T-helper 1 cell treated with Interleukin-12 subunit alpha and Interleukin-12 subunit beta and Interleukin-4 antibody, amounts not matched to agents 30 μg/mL and 1 μg/mL, for 36 hours (primary cell): ENCODE measurements around the gene UBASH3A.
A peak's percentile ranks its signal among the peaks of the same experiment; 100 is the strongest.

ENCODE experiments used
- H3K27ac Mint-ChIP-seq: one replicate; pipeline ENCODE4 v1.8.0; 2021; ENCODE audit warnings: mild to moderate bottlenecking, mixed read lengths
- H3K27me3 Mint-ChIP-seq: one replicate; pipeline ENCODE4 v1.8.0; 2021; ENCODE audit warnings: low read depth, mixed read lengths
- H3K36me3 Mint-ChIP-seq: one replicate; pipeline ENCODE4 v1.8.0; 2021; ENCODE audit warnings: low read depth, mixed read lengths
- H3K4me1 Mint-ChIP-seq: one replicate; pipeline ENCODE4 v1.8.0; 2021; ENCODE audit warnings: low read depth, mixed read lengths
- H3K4me3 Mint-ChIP-seq: one replicate; pipeline ENCODE4 v1.8.0; 2021; ENCODE audit warnings: mild to moderate bottlenecking, moderate library complexity, mixed read lengths
- H3K9me3 Mint-ChIP-seq: one replicate; pipeline ENCODE4 v1.8.0; 2021; ENCODE audit warnings: mixed read lengths

Gene UBASH3A

GRCh38 chr21:42486072-42486471, 82.4 kb downstream of the UBASH3A start:
- peaks cover 48% of the 10 kb centered on the region for H3K27me3 Mint-ChIP-seq
- peaks cover 3% of the 10 kb centered on the region for H3K4me1 Mint-ChIP-seq
- no peaks in the 10 kb centered on the region for H3K36me3 Mint-ChIP-seq
- H3K4me3 Mint-ChIP-seq, result no peak overlapping the region
- no peak overlapping the region for H3K27ac Mint-ChIP-seq
- H3K9me3 Mint-ChIP-seq, result peaks cover 6% of the 10 kb centered on the region

GRCh38 chr21:42486531-42486930, 82.8 kb downstream of the UBASH3A start:
- Mint-ChIP-seq H3K27ac (no peak overlapping the region), H3K9me3 (peaks cover 6% of the 10 kb centered on the region), H3K27me3 (peaks cover 43% of the 10 kb centered on the region), H3K36me3 (no peaks in the 10 kb centered on the region), H3K4me3 (no peak overlapping the region), H3K4me1 (peaks cover 3% of the 10 kb centered on the region)

GRCh38 chr21:42489006-42489563, 85.4 kb downstream of the UBASH3A start:
- Mint-ChIP-seq H3K27me3 (peaks cover 30% of the 10 kb centered on the region), H3K4me3 (no peak overlapping the region), H3K9me3 (peaks cover 6% of the 10 kb centered on the region), H3K36me3 (no peaks in the 10 kb centered on the region), H3K27ac (no peak overlapping the region), H3K4me1 (peaks cover 6% of the 10 kb centered on the region)

- Mint-ChIP-seq H3K4me1 (peaks cover 6% of the 10 kb centered on the region), H3K27ac (no peak overlapping the region), H3K36me3 (no peaks in the 10 kb centered on the region), H3K27me3 (peaks cover 32% of the 10 kb centered on the region), H3K4me3 (no peak overlapping the region), H3K9me3 (peaks cover 6% of the 10 kb centered on the region)
These were observed 86.3 kb downstream of the UBASH3A start for GRCh38 chr21:42489991-42490390.

GRCh38 chr21:42490720-42491119, 87.0 kb downstream of the UBASH3A start:
- H3K4me1 Mint-ChIP-seq, result peaks cover 9% of the 10 kb centered on the region
- peaks cover 31% of the 10 kb centered on the region for H3K27me3 Mint-ChIP-seq
- no peak overlapping the region for H3K27ac Mint-ChIP-seq
- peaks cover 6% of the 10 kb centered on the region for H3K9me3 Mint-ChIP-seq
- no peak overlapping the region for H3K4me3 Mint-ChIP-seq
- no peaks in the 10 kb centered on the region for H3K36me3 Mint-ChIP-seq

- peaks cover 25% of the 10 kb centered on the region for H3K27me3 Mint-ChIP-seq
- no peak overlapping the region for H3K4me3 Mint-ChIP-seq
These were observed 87.6 kb downstream of the UBASH3A start for GRCh38 chr21:42491328-42491727.

GRCh38 chr21:42492201-42492600, 88.5 kb downstream of the UBASH3A start:
- Mint-ChIP-seq H3K27ac (peak overlapping the region; percentile 37), H3K4me1 (peaks cover 18% of the 10 kb centered on the region), H3K27me3 (peaks cover 17% of the 10 kb centered on the region), H3K36me3 (no peaks in the 10 kb centered on the region), H3K4me3 (no peak overlapping the region), H3K9me3 (peaks cover 6% of the 10 kb centered on the region)

More at GRCh38 chr21:42491328-42491727, 87.6 kb downstream of the UBASH3A start:
- Mint-ChIP-seq H3K9me3 (peaks cover 6% of the 10 kb centered on the region), H3K4me1 (peaks cover 14% of the 10 kb centered on the region), H3K36me3 (no peaks in the 10 kb centered on the region), H3K27ac (no peak overlapping the region)

GRCh38 chr21:42493109-42494060, 89.7 kb downstream of the UBASH3A start:
- Mint-ChIP-seq H3K9me3 (peaks cover 6% of the 10 kb centered on the region), H3K4me3 (no peak overlapping the region), H3K4me1 (peaks cover 18% of the 10 kb centered on the region), H3K27ac (no peak overlapping the region), H3K27me3 (peaks cover 7% of the 10 kb centered on the region), H3K36me3 (no peaks in the 10 kb centered on the region)

GRCh38 chr21:42495027-42495426, 91.3 kb downstream of the UBASH3A start:
- Mint-ChIP-seq H3K27ac (no peak overlapping the region), H3K9me3 (no peaks in the 10 kb centered on the region), H3K4me3 (no peak overlapping the region), H3K36me3 (no peaks in the 10 kb centered on the region), H3K27me3 (peaks cover 3% of the 10 kb centered on the region), H3K4me1 (peaks cover 18% of the 10 kb centered on the region)

GRCh38 chr21:42495765-42496119, 92.0 kb downstream of the UBASH3A start:
- no peaks in the 10 kb centered on the region for H3K9me3 Mint-ChIP-seq

GRCh38 chr21:42496120-42496838, 92.6 kb downstream of the UBASH3A start, which contains the start of gene RSPH1:
TSS of gene RSPH1 (minus strand) at chr21:42496224. CDS start at chr21:42496186, 38 bp downstream.
- peak within 1 kb of the TSS; percentile 91 for H3K27ac Mint-ChIP-seq
- H3K27me3 Mint-ChIP-seq, result peaks cover 10% of the 10 kb centered on the region
- no peaks in the 10 kb centered on the region for H3K9me3 Mint-ChIP-seq
- no peaks in the 10 kb centered on the region for H3K36me3 Mint-ChIP-seq
- H3K4me1 Mint-ChIP-seq, result peaks cover 17% of the 10 kb centered on the region
- H3K4me3 Mint-ChIP-seq, result peak within 1 kb of the TSS; percentile 94

More at GRCh38 chr21:42495765-42496119, 92.0 kb downstream of the UBASH3A start:
- Mint-ChIP-seq H3K27ac (peak overlapping the region; percentile 91), H3K4me1 (peaks cover 17% of the 10 kb centered on the region), H3K27me3 (peaks cover 9% of the 10 kb centered on the region), H3K4me3 (peak overlapping the region; percentile 94), H3K36me3 (no peaks in the 10 kb centered on the region)

GRCh38 chr21:42496839-42497202, 93.1 kb downstream of the UBASH3A start:
- Mint-ChIP-seq H3K27me3 (peaks cover 14% of the 10 kb centered on the region), H3K4me3 (peak overlapping the region; percentile 94), H3K4me1 (peaks cover 17% of the 10 kb centered on the region), H3K27ac (peak overlapping the region; percentile 91), H3K36me3 (no peaks in the 10 kb centered on the region), H3K9me3 (no peaks in the 10 kb centered on the region)
